Activated CD4-positive, alpha-beta T cell treated with anti-CD3 and anti-CD28 coated beads, Interleukin-2, Interleukin-6, amounts not matched to agents 100 ng/mL and 50 ng/mL, durations not matched to agents 16 hours and 8 hours (primary cell): ENCODE measurements around the gene IFNL2.

Source experiments
- DNase-seq: peaks from one replicate; pipeline ENCODE4 v3.0.0-alpha.2; 2020

Gene IFNL2

GRCh38 chr19:39319098-39319891 is 51.1 kb downstream of the IFNL2 start:
- DNase-seq: no peak
